Measurements from ENCODE around the gene MAPK8. TPM values are rescaled to one million over a fixed set of nuclear protein-coding genes. Genes with fewer than 3 reads are reported as not detected.

Gene MAPK8
- polyA plus RNA-seq, 1 of the 3 experiments (the other 2 are of a cell fraction): 26.4 TPM

- Histone ChIP-seq H3K9me3 (no peaks in the 10 kb centered on the region; the same call in 1 of the 2 replicates), H3K27me3 (ENCODE audit: insufficient read depth) (no peaks in the 10 kb centered on the region), H3K4me1 (ENCODE audit: control insufficient read depth in 1 of 2, insufficient read depth in 2 of 2, low read depth in 1 of 2, low read length in 1 of 2) (peaks cover under 1% of the 10 kb centered on the region in 2 experiments; a peak in 1 of 4 replicates), H3K9me2 (no peaks in the 10 kb centered on the region), H3K9ac (no peak overlapping the region), H3F3A (replicated peaks; ENCODE audit: insufficient read depth) (peaks cover 7% of the 10 kb centered on the region), H4K20me1 (ENCODE audit: insufficient read depth) (no peaks in the 10 kb centered on the region), H3K27ac (ENCODE audit: low read depth in 2 of 2, low read length in 1 of 2) (no peak overlapping the region), H3K79me2 (ENCODE audit: insufficient read depth) (peaks cover 52% of the 10 kb centered on the region), H3K36me3 (replicated peaks in 1 of 2; ENCODE audit: control insufficient read depth in 1 of 2, insufficient read depth in 2 of 2, low read length in 1 of 2) (peaks cover 0 to 10% of the 10 kb centered on the region in 2 experiments), H2AFZ (ENCODE audit: low read depth) (no peak overlapping the region), H3K4me3 (ENCODE audit: low read depth in 2 of 2, low read length in 1 of 2) (no peak overlapping the region), H3K4me2 (no peak overlapping the region)
- WGBS (ENCODE audit: low lambda C conversion rate): 97% methylated on average over 2 of the region's 2 CpGs
- CTCF ChIA-PET: interaction anchor here (1.4 to 1.9 kb wide), 2 partner anchors 11 to 14 kb away, joined by 3 to 4 read pairs; no protein-coding TSS in a partner anchor
- DNase-seq: no peak
- no peak for TF ChIP-seq FOXM1 (IDR thresholded peaks at IDR 0.05; ENCODE audit: low read depth)
- no peak for TF ChIP-seq TEAD4 (IDR thresholded peaks at IDR 0.05; ENCODE audit: borderline replicate concordance, insufficient read depth)
- TF ChIP-seq EZH2phosphoT487 (IDR thresholded peaks at IDR 0.05; ENCODE audit: borderline replicate concordance, low read depth): no peak
- TF ChIP-seq REST (IDR thresholded peaks at IDR 0.05; ENCODE audit: low read depth, low read length): no peak
- TF ChIP-seq POLR2AphosphoS5 (IDR thresholded peaks at IDR 0.05; ENCODE audit: low read depth, low read length): no peak
- TF ChIP-seq IRF3 (IDR thresholded peaks at IDR 0.05; ENCODE audit: low read depth, low read length): no peak
- TF ChIP-seq SMC3 (IDR thresholded peaks at IDR 0.05; ENCODE audit: low read depth, low read length): no peak
- TF ChIP-seq PBX3 (IDR thresholded peaks at IDR 0.05): peak; percentile 35; the same call in 1 of the 2 replicates
- POLR2A ChIA-PET: no interaction called here
Measured at GRCh38 chr10:48377751-48378530, 71.5 kb downstream of the MAPK8 start.

- WGBS (ENCODE audit: low lambda C conversion rate): 98% methylated on average over 3 of the region's 3 CpGs
- no peak overlapping the region for H2AFZ ChIP-seq (ENCODE audit: low read depth)
- H3K9me3 ChIP-seq: no peaks in the 10 kb centered on the region; the same call in 1 of the 2 replicates
- no peak overlapping the region for H3K9ac ChIP-seq
- CTCF ChIA-PET: no interaction called here
- peaks cover 2 to 6% of the 10 kb centered on the region in 2 experiments; a peak in 2 of 4 replicates for H3K4me1 ChIP-seq (ENCODE audit: control insufficient read depth in 1 of 2, insufficient read depth in 2 of 2, low read depth in 1 of 2, low read length in 1 of 2)
- H3K4me3 ChIP-seq (ENCODE audit: low read depth in 2 of 2, low read length in 1 of 2): no peak overlapping the region
- no peaks in the 10 kb centered on the region for H3K27me3 ChIP-seq (ENCODE audit: insufficient read depth)
- POLR2A ChIA-PET: no interaction called here
- H3K36me3 ChIP-seq (replicated peaks in 1 of 2; ENCODE audit: control insufficient read depth in 1 of 2, insufficient read depth in 2 of 2, low read length in 1 of 2): peaks cover 0 to 10% of the 10 kb centered on the region in 2 experiments
- no peaks in the 10 kb centered on the region for H3K9me2 ChIP-seq
- H3K27ac ChIP-seq (ENCODE audit: low read depth in 2 of 2, low read length in 1 of 2): no peak overlapping the region
- H3F3A ChIP-seq (replicated peaks; ENCODE audit: insufficient read depth): peaks cover 10% of the 10 kb centered on the region
- no peak overlapping the region for H3K4me2 ChIP-seq
- H4K20me1 ChIP-seq (ENCODE audit: insufficient read depth): no peaks in the 10 kb centered on the region
- H3K79me2 ChIP-seq (ENCODE audit: insufficient read depth): peaks cover 52% of the 10 kb centered on the region
- DNase-seq: no peak
- TF ChIP-seq PBX3 (IDR thresholded peaks at IDR 0.05): no peak
- no peak for TF ChIP-seq NFIC (IDR thresholded peaks at IDR 0.05; ENCODE audit: borderline replicate concordance)
Measured at GRCh38 chr10:48378675-48379074, 72.2 kb downstream of the MAPK8 start.
